Activated CD4-positive, CD25-positive, alpha-beta regulatory T cell (primary cell): Measurements from ENCODE around the gene ETFBKMT.
"Not testable (repeated sequence)": the region's sequence is repeated elsewhere in the genome, so short reads cannot be mapped to it uniquely, and the experiment has no call there.

Source experiments
- DNase-seq, 4 experiments: peaks; one replicate each; lab custom pipeline; 2025; lab: John Stamatoyannopoulos, UW

The ETFBKMT gene

DNA sequence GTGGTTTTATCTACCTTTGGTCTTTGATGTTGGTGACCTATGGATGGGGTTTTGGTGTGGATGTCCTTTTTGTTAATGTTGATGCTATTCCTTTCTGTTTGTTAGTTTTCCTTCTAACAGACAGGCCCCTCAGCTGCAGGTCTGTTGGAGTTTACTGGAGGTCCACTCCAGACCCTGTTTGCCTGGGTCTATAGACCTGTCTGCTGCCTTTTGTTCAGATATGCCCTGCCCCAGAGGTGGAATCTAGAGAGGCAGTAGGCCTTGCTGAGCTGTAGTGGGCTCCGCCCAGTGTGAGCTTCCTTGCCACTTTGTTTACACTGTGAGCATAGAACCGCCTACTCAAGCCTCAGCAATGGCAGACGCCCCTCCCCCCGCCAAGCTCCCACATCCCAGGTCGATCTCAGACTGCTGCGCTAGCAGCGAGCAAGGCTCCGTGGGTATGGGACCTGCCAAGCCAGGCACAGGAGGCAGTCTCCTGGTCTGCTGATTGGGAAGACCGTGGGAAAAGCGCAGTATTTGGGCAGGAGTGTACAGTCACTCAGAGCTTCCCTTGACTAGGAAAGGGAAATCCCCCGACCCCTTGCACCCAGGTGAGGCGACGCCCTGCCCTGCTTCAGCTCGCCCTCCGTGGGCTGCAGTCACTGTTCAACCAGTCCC is 59.2 kb downstream of the ETFBKMT start:
- not testable (repeated sequence) for DNase-seq

DNA sequence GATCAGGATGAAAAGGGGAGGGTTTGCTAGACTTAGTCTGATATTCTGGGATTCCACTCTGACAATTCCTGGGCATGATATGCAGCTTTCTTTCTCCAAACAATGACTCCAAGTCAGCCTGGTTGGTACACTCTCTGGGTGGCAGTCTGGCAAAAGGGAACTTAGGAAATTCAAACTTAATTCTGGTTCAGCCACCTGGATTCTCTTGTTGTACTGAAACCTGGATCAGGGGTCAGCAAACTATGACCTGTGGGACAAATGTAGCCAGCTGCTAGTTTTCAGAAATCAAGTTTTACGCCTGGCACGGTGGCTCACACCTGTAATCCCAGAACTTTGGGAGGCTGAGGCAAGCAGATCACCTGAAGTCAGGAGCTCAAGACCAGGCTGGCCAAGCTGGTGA is 63.1 kb downstream of the ETFBKMT start:
- no peak for DNase-seq
